Measurements from ENCODE around the gene OTUB1.

DNA sequence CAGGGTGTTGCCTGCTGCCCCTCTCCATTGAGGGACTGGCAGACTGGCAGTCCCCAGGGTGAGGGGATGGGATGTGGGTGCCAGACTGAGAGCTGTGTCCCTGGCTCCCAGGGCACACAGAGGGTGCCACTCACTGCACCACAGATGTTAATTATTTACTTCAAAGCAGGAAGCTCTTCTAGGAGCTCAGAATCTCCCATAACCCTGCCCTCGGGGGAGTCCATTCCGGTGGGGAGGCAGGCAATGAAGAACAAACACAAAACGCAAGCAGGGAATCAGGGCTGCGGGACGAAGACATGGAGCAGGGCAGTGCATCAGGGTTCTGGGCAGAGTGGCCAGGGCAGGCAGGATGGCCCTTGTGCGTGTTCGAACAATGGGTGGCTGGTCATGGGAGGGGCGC is 25.1 kb downstream of the OTUB1 start:
- TF ChIP-seq, protein P1, sequence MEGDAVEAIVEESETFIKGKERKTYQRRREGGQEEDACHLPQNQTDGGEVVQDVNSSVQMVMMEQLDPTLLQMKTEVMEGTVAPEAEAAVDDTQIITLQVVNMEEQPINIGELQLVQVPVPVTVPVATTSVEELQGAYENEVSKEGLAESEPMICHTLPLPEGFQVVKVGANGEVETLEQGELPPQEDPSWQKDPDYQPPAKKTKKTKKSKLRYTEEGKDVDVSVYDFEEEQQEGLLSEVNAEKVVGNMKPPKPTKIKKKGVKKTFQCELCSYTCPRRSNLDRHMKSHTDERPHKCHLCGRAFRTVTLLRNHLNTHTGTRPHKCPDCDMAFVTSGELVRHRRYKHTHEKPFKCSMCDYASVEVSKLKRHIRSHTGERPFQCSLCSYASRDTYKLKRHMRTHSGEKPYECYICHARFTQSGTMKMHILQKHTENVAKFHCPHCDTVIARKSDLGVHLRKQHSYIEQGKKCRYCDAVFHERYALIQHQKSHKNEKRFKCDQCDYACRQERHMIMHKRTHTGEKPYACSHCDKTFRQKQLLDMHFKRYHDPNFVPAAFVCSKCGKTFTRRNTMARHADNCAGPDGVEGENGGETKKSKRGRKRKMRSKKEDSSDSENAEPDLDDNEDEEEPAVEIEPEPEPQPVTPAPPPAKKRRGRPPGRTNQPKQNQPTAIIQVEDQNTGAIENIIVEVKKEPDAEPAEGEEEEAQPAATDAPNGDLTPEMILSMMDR (IDR thresholded peaks at IDR 0.05; ENCODE audit: low read depth, low read length), result no peak
- TF ChIP-seq EZH2phosphoT487 (IDR thresholded peaks at IDR 0.05; ENCODE audit: low read depth), result no peak

Measured in OCI-LY3 (cell line).